Glutamatergic neuron (in vitro differentiated cells): ENCODE measurements around the gene RTF1. TPM values are rescaled to one million over a fixed set of nuclear protein-coding genes. Genes with fewer than 3 reads are reported as not detected.

Source experiments
- DNase-seq: peaks from one replicate; pipeline ENCODE4 v3.0.0; 2022
- H3K27ac Mint-ChIP-seq: one replicate; pipeline ENCODE4 v1.8.0; 2020; ENCODE audit warnings: mild to moderate bottlenecking, mixed read lengths, inconsistent platforms; ENCODE audit not compliant: unreplicated experiment
- H3K27me3 Mint-ChIP-seq: one replicate; pipeline ENCODE4 v1.8.0; 2020; ENCODE audit warnings: mild to moderate bottlenecking, moderate library complexity, mixed read lengths, inconsistent platforms; ENCODE audit not compliant: unreplicated experiment
- H3K36me3 Mint-ChIP-seq: one replicate; pipeline ENCODE4 v1.8.0; 2020; ENCODE audit warnings: mild to moderate bottlenecking, mixed read lengths, inconsistent platforms; ENCODE audit not compliant: unreplicated experiment
- H3K4me1 Mint-ChIP-seq: one replicate; pipeline ENCODE4 v1.8.0; 2020; ENCODE audit warnings: mild to moderate bottlenecking, low read depth, mixed read lengths, inconsistent platforms; ENCODE audit not compliant: unreplicated experiment
- H3K4me3 Mint-ChIP-seq: one replicate; pipeline ENCODE4 v1.8.0; 2020; ENCODE audit warnings: mild to moderate bottlenecking, mixed read lengths, inconsistent platforms; ENCODE audit not compliant: unreplicated experiment
- H3K9me3 Mint-ChIP-seq: one replicate; pipeline ENCODE4 v1.8.0; 2020; ENCODE audit warnings: mild to moderate bottlenecking, moderate library complexity, mixed read lengths, inconsistent platforms; ENCODE audit not compliant: unreplicated experiment
- total RNA-seq: library from RNA; stranded (reverse); fragmentation: NEBNext Ultra II Directional; extraction: Animal tissue kit (Norgen Biotek cat#: 25700); gene quantifications from one replicate; pipeline ENCODE4 v1.2.1, GENCODE V29; 2021; ENCODE audit not compliant: unreplicated experiment
- TF ChIP-seq, protein P1 (sequence below): fragments of 200-600 bp; sonication (generic); IDR thresholded peaks from one replicate; pipeline ENCODE4 v1.5.0; 2021; ENCODE audit not compliant: partially characterized antibody, unreplicated experiment

RTF1 gene
- total RNA-seq, 1 donor from 2014 or later = 66.4 TPM

DNA sequence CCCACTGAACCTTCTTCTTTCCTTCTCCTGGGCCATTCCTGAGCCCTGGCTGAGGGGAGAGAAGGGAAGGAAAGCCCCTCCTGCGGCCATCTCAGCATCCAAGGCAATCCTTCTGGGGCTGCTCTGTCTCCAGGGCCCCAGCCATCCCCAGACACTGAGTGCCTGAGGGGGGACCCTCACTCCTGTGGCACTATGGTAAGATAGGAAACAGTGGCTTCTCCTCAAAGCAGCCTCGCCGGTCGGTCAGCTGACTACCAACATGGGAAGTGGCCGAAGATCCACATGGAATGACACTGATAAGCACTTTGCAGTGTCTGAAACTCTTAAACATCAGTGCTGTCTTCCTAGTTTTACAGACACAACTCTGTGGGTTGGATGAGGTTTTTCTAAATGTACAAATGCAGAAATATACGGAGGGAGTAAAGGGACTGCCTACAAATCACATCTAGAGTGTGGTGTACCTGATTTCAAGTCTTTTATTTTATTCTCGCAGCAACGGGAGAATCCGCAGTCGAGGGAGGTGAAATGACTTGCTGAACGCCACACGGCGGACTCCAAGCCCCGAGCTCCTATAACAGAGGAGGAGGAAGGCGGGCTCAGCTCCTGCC is 75.8 kb downstream of the RTF1 start:
- Mint-ChIP-seq H3K4me3 (peak overlapping the region; percentile 79), H3K27me3 (peaks cover 23% of the 10 kb centered on the region)

DNA sequence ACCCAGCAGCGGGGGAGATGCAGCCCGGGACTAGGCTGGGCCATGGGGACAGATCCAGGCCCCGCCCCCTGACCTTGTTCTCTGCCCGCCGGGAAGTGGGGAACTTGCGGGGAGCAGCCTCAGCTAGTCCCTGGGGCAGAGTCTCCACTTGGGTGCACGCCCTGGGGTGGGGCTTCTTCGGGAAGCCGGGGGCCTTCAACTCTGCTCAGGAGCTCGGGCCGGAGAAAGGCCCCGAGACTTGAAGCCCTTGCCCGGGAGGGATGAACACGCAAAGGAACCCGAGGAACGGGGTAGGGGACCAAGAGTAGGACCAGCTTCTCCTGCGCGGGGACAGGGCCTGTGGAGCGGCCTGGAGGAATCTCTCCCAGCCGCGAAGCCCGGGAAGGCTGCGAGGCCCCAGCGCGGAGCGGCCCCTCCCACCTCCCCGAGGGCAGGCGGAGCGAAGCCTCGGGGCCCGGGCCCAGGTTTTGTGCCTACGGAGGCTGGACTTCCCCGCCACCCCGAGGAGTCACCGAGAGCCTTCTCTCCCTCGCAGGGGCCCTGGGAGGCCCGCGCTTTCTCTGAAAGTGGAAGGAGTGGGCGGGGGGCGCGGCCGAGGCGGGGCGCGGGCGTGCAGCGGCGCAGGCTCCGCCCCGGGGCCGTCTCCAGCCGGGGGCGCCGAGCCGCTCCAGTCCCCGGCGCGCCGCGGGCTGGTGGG is 76.5 kb downstream of the RTF1 start, which contains the start of gene ITPKA:
ITPKA (plus strand) TSS at position 670 of the 697 bp plus-strand sequence. CDS start 54 bp downstream, outside the sequence.
- Mint-ChIP-seq H3K27me3 (peaks cover 24% of the 10 kb centered on the region), H3K27ac (no peak within 1 kb of the TSS), H3K4me1 (peaks cover 6% of the 10 kb centered on the region), H3K4me3 (peak within 1 kb of the TSS; percentile 79), H3K9me3 (peaks cover 8% of the 10 kb centered on the region), H3K36me3 (no peaks in the 10 kb centered on the region)
- TF ChIP-seq, protein P1, sequence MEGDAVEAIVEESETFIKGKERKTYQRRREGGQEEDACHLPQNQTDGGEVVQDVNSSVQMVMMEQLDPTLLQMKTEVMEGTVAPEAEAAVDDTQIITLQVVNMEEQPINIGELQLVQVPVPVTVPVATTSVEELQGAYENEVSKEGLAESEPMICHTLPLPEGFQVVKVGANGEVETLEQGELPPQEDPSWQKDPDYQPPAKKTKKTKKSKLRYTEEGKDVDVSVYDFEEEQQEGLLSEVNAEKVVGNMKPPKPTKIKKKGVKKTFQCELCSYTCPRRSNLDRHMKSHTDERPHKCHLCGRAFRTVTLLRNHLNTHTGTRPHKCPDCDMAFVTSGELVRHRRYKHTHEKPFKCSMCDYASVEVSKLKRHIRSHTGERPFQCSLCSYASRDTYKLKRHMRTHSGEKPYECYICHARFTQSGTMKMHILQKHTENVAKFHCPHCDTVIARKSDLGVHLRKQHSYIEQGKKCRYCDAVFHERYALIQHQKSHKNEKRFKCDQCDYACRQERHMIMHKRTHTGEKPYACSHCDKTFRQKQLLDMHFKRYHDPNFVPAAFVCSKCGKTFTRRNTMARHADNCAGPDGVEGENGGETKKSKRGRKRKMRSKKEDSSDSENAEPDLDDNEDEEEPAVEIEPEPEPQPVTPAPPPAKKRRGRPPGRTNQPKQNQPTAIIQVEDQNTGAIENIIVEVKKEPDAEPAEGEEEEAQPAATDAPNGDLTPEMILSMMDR = no peak
- peak; percentile 61 for DNase-seq

More for the DNA sequence above, 75.8 kb downstream of the RTF1 start:
- Mint-ChIP-seq H3K27ac (no peak overlapping the region), H3K4me1 (peaks cover 6% of the 10 kb centered on the region), H3K36me3 (no peaks in the 10 kb centered on the region), H3K9me3 (peaks cover 8% of the 10 kb centered on the region)
- TF ChIP-seq, protein P1 = no peak
- DNase-seq = no peak

DNA sequence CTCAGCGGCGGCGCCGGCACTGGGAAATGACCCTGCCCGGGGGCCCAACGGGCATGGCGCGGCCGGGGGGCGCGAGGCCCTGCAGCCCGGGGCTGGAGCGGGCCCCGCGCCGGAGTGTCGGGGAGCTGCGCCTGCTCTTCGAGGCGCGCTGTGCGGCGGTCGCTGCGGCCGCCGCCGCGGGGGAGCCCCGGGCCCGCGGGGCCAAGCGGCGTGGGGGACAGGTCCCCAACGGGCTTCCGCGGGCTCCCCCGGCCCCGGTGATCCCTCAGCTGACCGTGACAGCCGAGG is 77.0 kb downstream of the RTF1 start:
- no peak for DNase-seq
- peaks cover 8% of the 10 kb centered on the region for H3K9me3 Mint-ChIP-seq
- peaks cover 29% of the 10 kb centered on the region for H3K27me3 Mint-ChIP-seq
- no peak overlapping the region for H3K4me3 Mint-ChIP-seq
- H3K27ac Mint-ChIP-seq = no peak overlapping the region
- no peaks in the 10 kb centered on the region for H3K36me3 Mint-ChIP-seq
- H3K4me1 Mint-ChIP-seq = peaks cover 6% of the 10 kb centered on the region
- TF ChIP-seq, protein P1 = no peak

DNA sequence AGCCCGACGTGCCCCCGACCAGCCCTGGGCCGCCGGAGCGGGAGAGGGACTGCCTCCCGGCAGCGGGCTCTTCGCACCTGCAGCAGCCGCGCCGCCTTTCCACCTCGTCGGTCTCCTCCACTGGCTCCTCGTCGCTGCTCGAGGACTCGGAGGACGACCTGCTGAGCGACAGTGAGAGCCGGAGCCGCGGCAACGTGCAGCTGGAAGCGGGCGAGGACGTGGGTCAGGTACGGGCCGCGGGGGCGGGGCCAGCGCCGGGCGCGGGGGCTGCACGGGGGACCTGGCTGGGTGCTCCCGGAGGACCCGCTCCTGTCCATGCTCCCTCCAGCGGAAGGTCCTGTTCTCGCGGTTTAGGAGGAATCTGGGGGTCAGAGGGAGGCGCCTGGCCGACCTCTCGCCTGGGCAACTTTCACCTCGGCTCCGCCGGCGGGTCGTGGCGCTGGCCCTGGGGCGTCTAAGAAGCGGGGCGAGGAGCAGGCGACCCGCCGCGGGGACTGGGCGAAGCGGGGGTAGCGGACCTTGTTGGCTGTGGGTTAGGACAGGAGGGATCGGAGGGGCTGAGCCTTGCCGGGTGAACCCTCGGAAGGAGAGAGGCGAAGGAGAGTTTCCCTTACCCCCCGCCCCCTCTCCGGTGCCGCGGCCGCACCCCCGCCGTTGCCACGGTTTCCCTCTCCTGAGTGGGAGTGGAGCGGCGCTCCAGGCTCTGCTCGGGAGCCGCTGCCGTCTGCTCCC is 77.5 kb downstream of the RTF1 start:
- Mint-ChIP-seq H3K27ac (no peak overlapping the region), H3K4me1 (peaks cover 6% of the 10 kb centered on the region), H3K27me3 (peaks cover 29% of the 10 kb centered on the region), H3K9me3 (peaks cover 8% of the 10 kb centered on the region), H3K4me3 (no peak overlapping the region), H3K36me3 (no peaks in the 10 kb centered on the region)
- DNase-seq = no peak
- TF ChIP-seq, protein P1 = no peak
